PC-9 (cell line): ENCODE data around the gene SRM. TPM values are rescaled to one million over a fixed set of nuclear protein-coding genes. Genes with fewer than 3 reads are reported as not detected.
"Not testable (repeated sequence)": the region's sequence is repeated elsewhere in the genome, so short reads cannot be mapped to it uniquely, and the experiment has no call there.

Experiments
- BruUV-seq: library from RNA; stranded (reverse); fragments of 400-500 nt; replicated peaks from 2 replicates; lab custom pipeline; 2021; lab: Mats Ljungman, UMichigan
- CTCF ChIA-PET: fragments of 300-600 bp; sonication (Branson Sonifier 250); formaldehyde crosslinking; loops from one replicate; lab custom pipeline; 2022; ENCODE audit warnings: antibody characterized with exemption; lab: Charles Lee
- POLR2A ChIA-PET: fragments of 300-600 bp; sonication (Branson Sonifier 250); formaldehyde crosslinking; loops from one replicate; lab custom pipeline; 2022; ENCODE audit warnings: antibody characterized with exemption; ENCODE audit not compliant: unreplicated experiment; lab: Charles Lee
- DNase-seq, 2 experiments: peaks; one replicate each; pipeline versions ENCODE4 v3.0.0 to v3.0.0-alpha.2; 2015 to 2022; ENCODE audit warnings: mixed read lengths in 1 of 2
- H2AFZ ChIP-seq: fragments of 200-600 bp; sonication (generic); 2 replicates; pipeline ENCODE4 v1.8.1; 2017; ENCODE audit warnings: antibody characterized with exemption
- H3F3A ChIP-seq: fragments of 200-600 bp; sonication (generic); 2 replicates; pipeline ENCODE4 v1.8.1; 2017; ENCODE audit warnings: antibody characterized with exemption, mild to moderate bottlenecking, low read depth; ENCODE audit not compliant: insufficient read depth
- H3K27ac ChIP-seq: fragments of 200-600 bp; sonication (generic); 2 replicates; pipeline ENCODE4 v1.6.1; 2016; ENCODE audit warnings: mixed run types
- H3K27me3 ChIP-seq: fragments of 200-600 bp; sonication (generic); 2 replicates; pipeline ENCODE4 v1.6.1; 2016; ENCODE audit warnings: low read depth, mixed run types; ENCODE audit not compliant: insufficient read depth
- H3K36me3 ChIP-seq: fragments of 200-600 bp; sonication (generic); 2 replicates; pipeline ENCODE4 v1.6.1; 2016; ENCODE audit warnings: low read depth, mixed run types
- H3K4me1 ChIP-seq: fragments of 200-600 bp; sonication (generic); replicated peaks from 2 replicates; pipeline ENCODE4 v1.6.1; 2016; ENCODE audit warnings: mixed run types; ENCODE audit not compliant: insufficient read depth
- H3K4me2 ChIP-seq: fragments of 200-600 bp; sonication (generic); 2 replicates; pipeline ENCODE4 v1.6.1; 2017; ENCODE audit warnings: mixed run types
- H3K4me3 ChIP-seq: fragments of 200-600 bp; sonication (generic); 2 replicates; pipeline ENCODE4 v1.6.1; 2016; ENCODE audit warnings: mixed run types
- H3K79me2 ChIP-seq: fragments of 200-600 bp; sonication (generic); 2 replicates; pipeline ENCODE4 v1.6.1; 2017; ENCODE audit warnings: low read depth, mixed run types
- H3K9me2 ChIP-seq: fragments of 200-600 bp; sonication (generic); 2 replicates; pipeline ENCODE4 v1.8.1; 2017; ENCODE audit warnings: mild to moderate bottlenecking; ENCODE audit not compliant: insufficient read depth
- H3K9me3 ChIP-seq: fragments of 200-600 bp; sonication (generic); 2 replicates; pipeline ENCODE4 v1.8.1; 2016; ENCODE audit warnings: low read depth; ENCODE audit not compliant: insufficient read depth
- H4K20me1 ChIP-seq: fragments of 200-600 bp; sonication (generic); 2 replicates; pipeline ENCODE4 v1.8.1; 2017; ENCODE audit not compliant: insufficient read depth
- CTCF ChIP-seq: fragments of 200-600 bp; sonication (generic); conservative IDR thresholded peaks from 2 replicates; pipeline ENCODE4 v1.6.1; 2017; ENCODE audit warnings: mixed run types, antibody characterized with exemption, mild to moderate bottlenecking, moderate library complexity
- EZH2 ChIP-seq: fragments of 200-600 bp; sonication (generic); IDR thresholded peaks from 2 replicates; pipeline ENCODE4 v1.8.0; 2017; ENCODE audit warnings: antibody characterized with exemption, low read depth
- intact Hi-C: fragments of 100-400 bp; cut with micrococcal nuclease; formaldehyde crosslinking; loops from one replicate; pipeline ENCODE4 v1.10.0; 2022; ENCODE audit not compliant: unreplicated experiment
- total RNA-seq: library from RNA; stranded (reverse); gene quantifications from 2 replicates; pipeline ENCODE4 v1.2.3, GENCODE V29; 2021

Gene SRM
- total RNA-seq, 1 experiment from 2014 or later: 50.3 TPM

GRCh38 chr1:11064942-11065341 lies 5.1 kb upstream of the SRM start:
- Histone ChIP-seq H4K20me1 (no peaks in the 10 kb centered on the region), H3K27ac (no peak overlapping the region), H2AFZ (no peak overlapping the region), H3K4me1 (no peaks in the 10 kb centered on the region), H3K79me2 (0 out of 2 replicates have a peak, but pooled peaks cover 2% of the 10 kb centered on the region), H3K9me3 (no peaks in the 10 kb centered on the region), H3F3A (no peaks in the 10 kb centered on the region), H3K4me2 (no peak overlapping the region), H3K9me2 (no peaks in the 10 kb centered on the region), H3K36me3 (no peaks in the 10 kb centered on the region), H3K4me3 (no peak overlapping the region), H3K27me3 (no peaks in the 10 kb centered on the region)
- intact Hi-C loops: no loop called here
- BruUV-seq: no TSS peak
- no peak for DNase-seq
- ChIA-PET CTCF (no interaction called here), POLR2A (no interaction called here)
- TF ChIP-seq CTCF (no peak), EZH2 (no peak)

DNA sequence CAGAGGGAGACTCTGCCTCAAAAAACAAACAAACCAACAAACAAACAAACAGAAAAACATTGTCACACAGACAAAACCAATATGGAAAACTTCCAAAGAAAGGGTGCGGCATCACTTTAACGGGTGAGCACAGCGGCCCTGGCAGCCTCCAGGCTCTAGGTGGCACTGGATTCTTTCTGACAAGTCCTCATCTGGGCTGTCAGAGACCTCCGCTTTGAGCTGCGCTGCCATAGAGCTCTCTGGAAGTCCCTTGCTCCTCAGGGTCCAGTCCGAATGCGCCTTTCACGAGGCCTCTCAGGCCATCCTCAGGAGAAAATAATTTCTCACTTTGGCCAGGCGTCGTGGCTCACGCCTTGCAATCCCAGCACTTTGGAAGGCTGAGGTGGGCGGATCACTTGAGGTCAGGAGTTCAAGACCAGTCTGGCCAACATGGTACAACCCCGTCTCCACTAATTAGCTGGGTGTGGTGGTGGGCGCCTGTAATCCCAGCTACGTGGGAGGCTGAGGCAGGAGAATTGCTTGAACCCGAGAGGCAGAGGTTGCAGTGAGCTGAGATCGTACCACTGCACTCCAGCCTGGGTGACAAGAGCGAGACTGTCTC lies 4.2 kb upstream of the SRM start:
- POLR2A ChIA-PET: interaction anchor here (0.5 kb wide), 1 partner anchor 16 kb away, joined by 3 read pairs; no protein-coding TSS in a partner anchor
- CTCF ChIA-PET, intact Hi-C loops: not testable (repeated sequence)

DNA sequence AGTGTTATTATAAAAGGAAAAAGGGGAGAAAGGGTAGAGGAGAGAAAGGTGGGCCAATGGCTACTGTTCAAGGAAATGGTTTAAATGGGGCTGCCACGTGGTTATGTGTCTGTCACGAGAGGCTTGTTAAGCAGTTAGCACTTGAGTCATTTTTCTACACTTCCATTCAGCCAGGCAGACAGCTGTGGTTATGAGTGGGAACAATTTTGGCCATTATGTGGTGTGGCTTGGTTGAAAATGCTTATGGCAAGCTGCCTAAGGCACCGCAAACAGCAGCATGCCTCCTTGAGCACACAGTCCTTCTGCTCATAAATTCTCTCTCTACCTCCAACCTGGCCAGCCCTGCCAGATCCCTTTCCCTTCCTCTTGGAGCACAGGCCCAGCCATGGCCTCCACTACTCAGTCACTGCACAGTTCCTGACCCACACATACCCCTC lies 3.2 kb upstream of the SRM start:
- H3K36me3 ChIP-seq: no peaks in the 10 kb centered on the region
- H4K20me1 ChIP-seq: no peaks in the 10 kb centered on the region
- H3K4me1 ChIP-seq: no peaks in the 10 kb centered on the region
- H3K27ac ChIP-seq: no peak overlapping the region
- no peak for TF ChIP-seq CTCF
- TF ChIP-seq EZH2: no peak
- H3K27me3 ChIP-seq: no peaks in the 10 kb centered on the region
- no peaks in the 10 kb centered on the region for H3K9me2 ChIP-seq
- H3F3A ChIP-seq: no peaks in the 10 kb centered on the region
- H3K9me3 ChIP-seq: no peaks in the 10 kb centered on the region
- CTCF ChIA-PET: no interaction called here
- no peak for DNase-seq
- intact Hi-C loops: no loop called here
- H3K79me2 ChIP-seq: peaks cover 14% of the 10 kb centered on the region
- POLR2A ChIA-PET: no interaction called here
- BruUV-seq: no TSS peak
- H3K4me3 ChIP-seq: no peak overlapping the region
- no peak overlapping the region for H3K4me2 ChIP-seq
- H2AFZ ChIP-seq: no peak overlapping the region

More for the DNA sequence above, 4.2 kb upstream of the SRM start:
- not testable (repeated sequence) for H3K9me2 ChIP-seq, H3K4me1 ChIP-seq, H3K9me3 ChIP-seq, H4K20me1 ChIP-seq, DNase-seq, H3K27me3 ChIP-seq, BruUV-seq, H3K27ac ChIP-seq, H3K79me2 ChIP-seq, H3K4me2 ChIP-seq, H2AFZ ChIP-seq, H3K4me3 ChIP-seq, H3F3A ChIP-seq, H3K36me3 ChIP-seq
